ENCODE results near the gene GOT1. TPM values are rescaled to one million over a fixed set of nuclear protein-coding genes. Genes with fewer than 3 reads are reported as not detected.

Gene GOT1
- total RNA-seq, 1 donor from 2014 or later: 37.2 TPM

- TF ChIP-seq, protein P1, sequence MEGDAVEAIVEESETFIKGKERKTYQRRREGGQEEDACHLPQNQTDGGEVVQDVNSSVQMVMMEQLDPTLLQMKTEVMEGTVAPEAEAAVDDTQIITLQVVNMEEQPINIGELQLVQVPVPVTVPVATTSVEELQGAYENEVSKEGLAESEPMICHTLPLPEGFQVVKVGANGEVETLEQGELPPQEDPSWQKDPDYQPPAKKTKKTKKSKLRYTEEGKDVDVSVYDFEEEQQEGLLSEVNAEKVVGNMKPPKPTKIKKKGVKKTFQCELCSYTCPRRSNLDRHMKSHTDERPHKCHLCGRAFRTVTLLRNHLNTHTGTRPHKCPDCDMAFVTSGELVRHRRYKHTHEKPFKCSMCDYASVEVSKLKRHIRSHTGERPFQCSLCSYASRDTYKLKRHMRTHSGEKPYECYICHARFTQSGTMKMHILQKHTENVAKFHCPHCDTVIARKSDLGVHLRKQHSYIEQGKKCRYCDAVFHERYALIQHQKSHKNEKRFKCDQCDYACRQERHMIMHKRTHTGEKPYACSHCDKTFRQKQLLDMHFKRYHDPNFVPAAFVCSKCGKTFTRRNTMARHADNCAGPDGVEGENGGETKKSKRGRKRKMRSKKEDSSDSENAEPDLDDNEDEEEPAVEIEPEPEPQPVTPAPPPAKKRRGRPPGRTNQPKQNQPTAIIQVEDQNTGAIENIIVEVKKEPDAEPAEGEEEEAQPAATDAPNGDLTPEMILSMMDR (IDR thresholded peaks at IDR 0.05; ENCODE audit: partially characterized antibody, unreplicated experiment): no peak
- Mint-ChIP-seq H3K27ac (ENCODE audit: unreplicated experiment) (peak overlapping the region; percentile 83), H3K9me3 (ENCODE audit: unreplicated experiment) (peaks cover 6% of the 10 kb centered on the region), H3K27me3 (ENCODE audit: unreplicated experiment) (peaks cover 8% of the 10 kb centered on the region), H3K4me1 (ENCODE audit: low read depth, unreplicated experiment) (peaks cover 5% of the 10 kb centered on the region), H3K4me3 (ENCODE audit: unreplicated experiment) (peak overlapping the region; percentile 95), H3K36me3 (ENCODE audit: unreplicated experiment) (no peaks in the 10 kb centered on the region)
- DNase-seq: peak; percentile 19
Measured at GRCh38 chr10:99430116-99430450, 341 bp downstream of the GOT1 start.

DNA sequence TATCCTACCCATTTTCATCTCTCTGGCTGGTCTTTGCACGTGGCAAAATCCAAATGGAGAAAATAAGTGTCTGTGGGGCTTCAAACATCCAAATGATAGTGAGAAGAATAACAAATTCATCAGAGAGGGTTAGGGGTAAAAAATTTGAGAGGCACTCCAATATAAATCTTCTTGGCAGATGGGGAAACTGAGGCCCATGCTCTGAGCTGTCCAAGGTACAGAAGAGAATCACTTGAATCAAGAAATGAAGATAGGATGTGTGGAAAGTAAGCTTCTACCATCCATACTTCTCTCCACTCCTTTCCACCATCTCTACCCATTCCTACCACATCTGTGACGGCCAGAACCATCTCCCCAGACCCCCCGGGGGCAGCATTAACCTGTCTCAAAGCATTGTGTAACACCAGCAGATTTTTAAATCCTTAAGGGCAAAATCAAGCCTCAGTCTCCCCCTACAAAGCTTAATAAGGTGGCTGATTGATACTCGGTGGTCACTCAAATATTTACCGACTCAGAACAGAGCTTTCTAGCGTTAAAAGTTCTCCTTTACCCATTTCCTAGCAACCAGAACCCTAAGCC is 818 bp downstream of the GOT1 start:
- TF ChIP-seq, protein P1 (IDR thresholded peaks at IDR 0.05; ENCODE audit: partially characterized antibody, unreplicated experiment): no peak
- no peaks in the 10 kb centered on the region for H3K36me3 Mint-ChIP-seq (ENCODE audit: unreplicated experiment)
- H3K9me3 Mint-ChIP-seq (ENCODE audit: unreplicated experiment): peaks cover 6% of the 10 kb centered on the region
- peak overlapping the region; percentile 95 for H3K4me3 Mint-ChIP-seq (ENCODE audit: unreplicated experiment)
- no peak for DNase-seq
- peaks cover 8% of the 10 kb centered on the region for H3K27me3 Mint-ChIP-seq (ENCODE audit: unreplicated experiment)
- no peak overlapping the region for H3K27ac Mint-ChIP-seq (ENCODE audit: unreplicated experiment)
- peaks cover 5% of the 10 kb centered on the region for H3K4me1 Mint-ChIP-seq (ENCODE audit: low read depth, unreplicated experiment)

- Mint-ChIP-seq H3K27me3 (ENCODE audit: unreplicated experiment) (peaks cover 8% of the 10 kb centered on the region), H3K27ac (ENCODE audit: unreplicated experiment) (no peak overlapping the region), H3K36me3 (ENCODE audit: unreplicated experiment) (no peaks in the 10 kb centered on the region), H3K9me3 (ENCODE audit: unreplicated experiment) (peaks cover 6% of the 10 kb centered on the region), H3K4me3 (ENCODE audit: unreplicated experiment) (no peak overlapping the region), H3K4me1 (ENCODE audit: low read depth, unreplicated experiment) (peaks cover 5% of the 10 kb centered on the region)
- DNase-seq: no peak
- TF ChIP-seq, protein P1 (IDR thresholded peaks at IDR 0.05; ENCODE audit: partially characterized antibody, unreplicated experiment): no peak
Measured at GRCh38 chr10:99427566-99428190, 2.7 kb downstream of the GOT1 start.

DNA sequence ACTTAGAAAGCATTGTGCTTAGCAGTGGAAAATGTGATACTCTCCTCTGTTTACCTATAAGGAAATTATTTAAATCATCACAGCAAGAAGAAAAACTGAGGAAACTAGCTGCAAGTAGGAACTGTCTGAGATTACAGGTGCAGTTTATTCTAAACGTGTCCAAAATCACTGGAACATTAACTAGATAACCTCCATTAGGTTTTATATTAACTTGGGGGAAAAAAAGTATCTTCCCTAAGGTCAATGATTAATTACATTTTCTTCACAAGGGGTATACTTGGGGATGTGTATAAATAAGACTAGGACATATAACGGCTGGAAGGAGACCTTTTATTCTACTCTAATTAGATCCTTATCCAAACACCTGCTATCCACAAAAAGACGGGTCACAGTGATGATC is 3.7 kb downstream of the GOT1 start:
- Mint-ChIP-seq H3K36me3 (ENCODE audit: unreplicated experiment) (no peaks in the 10 kb centered on the region), H3K9me3 (ENCODE audit: unreplicated experiment) (peaks cover 6% of the 10 kb centered on the region), H3K4me1 (ENCODE audit: low read depth, unreplicated experiment) (peaks cover 5% of the 10 kb centered on the region), H3K27ac (ENCODE audit: unreplicated experiment) (no peak overlapping the region), H3K4me3 (ENCODE audit: unreplicated experiment) (no peak overlapping the region), H3K27me3 (ENCODE audit: unreplicated experiment) (peaks cover 8% of the 10 kb centered on the region)
- no peak for DNase-seq
- TF ChIP-seq, protein P1 (IDR thresholded peaks at IDR 0.05; ENCODE audit: partially characterized antibody, unreplicated experiment): no peak

DNA sequence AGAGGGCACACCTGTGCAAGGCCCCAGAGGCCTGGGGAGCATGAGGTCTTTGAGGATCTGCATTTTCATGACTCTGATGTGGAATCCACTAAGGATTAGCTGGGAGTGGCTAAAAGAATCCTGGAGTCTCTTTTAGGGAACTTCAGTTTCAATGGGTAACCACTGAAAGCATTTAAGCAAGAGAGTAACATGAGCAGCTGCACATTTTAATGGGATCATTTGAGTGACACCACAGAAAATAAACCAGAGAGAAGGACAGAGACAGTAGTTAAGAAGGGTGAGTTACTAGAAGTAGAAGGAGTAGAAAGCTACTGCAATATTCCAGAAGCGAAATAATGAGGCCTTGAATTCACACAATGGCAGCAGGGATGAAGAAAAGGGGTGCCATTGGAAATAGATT is 5.2 kb downstream of the GOT1 start:
- no peak for DNase-seq
- H3K9me3 Mint-ChIP-seq (ENCODE audit: unreplicated experiment): peaks cover 1% of the 10 kb centered on the region
- H3K27ac Mint-ChIP-seq (ENCODE audit: unreplicated experiment): no peak overlapping the region
- no peaks in the 10 kb centered on the region for H3K36me3 Mint-ChIP-seq (ENCODE audit: unreplicated experiment)
- H3K4me1 Mint-ChIP-seq (ENCODE audit: low read depth, unreplicated experiment): peaks cover 3% of the 10 kb centered on the region
- TF ChIP-seq, protein P1 (IDR thresholded peaks at IDR 0.05; ENCODE audit: partially characterized antibody, unreplicated experiment): no peak
- no peak overlapping the region for H3K4me3 Mint-ChIP-seq (ENCODE audit: unreplicated experiment)
- peaks cover 2% of the 10 kb centered on the region for H3K27me3 Mint-ChIP-seq (ENCODE audit: unreplicated experiment)
